Ovary (tissue), 3 donors: ENCODE data around the gene NDOR1.

ENCODE experiments used
- POLR2A ChIP-seq: fragments of 450-650 bp; IDR thresholded peaks from one replicate; pipeline ENCODE4 v1.6.1; 2017; ENCODE audit warnings: antibody characterized with exemption, mild to moderate bottlenecking, moderate library complexity
- TF ChIP-seq, protein P1 (sequence below), 3 donors: fragments of 450-650 bp in 2 of 3; fragments of 200-600 bp in 1 of 3; IDR thresholded peaks; one replicate each; pipeline versions ENCODE4 v1.5.1 to v1.8.0; 2016 to 2022; ENCODE audit warnings: antibody characterized with exemption in 3 of 3, mild to moderate bottlenecking in 1 of 3
- donor health status: DM: no; HTN: no; CAD: no.

DNA sequence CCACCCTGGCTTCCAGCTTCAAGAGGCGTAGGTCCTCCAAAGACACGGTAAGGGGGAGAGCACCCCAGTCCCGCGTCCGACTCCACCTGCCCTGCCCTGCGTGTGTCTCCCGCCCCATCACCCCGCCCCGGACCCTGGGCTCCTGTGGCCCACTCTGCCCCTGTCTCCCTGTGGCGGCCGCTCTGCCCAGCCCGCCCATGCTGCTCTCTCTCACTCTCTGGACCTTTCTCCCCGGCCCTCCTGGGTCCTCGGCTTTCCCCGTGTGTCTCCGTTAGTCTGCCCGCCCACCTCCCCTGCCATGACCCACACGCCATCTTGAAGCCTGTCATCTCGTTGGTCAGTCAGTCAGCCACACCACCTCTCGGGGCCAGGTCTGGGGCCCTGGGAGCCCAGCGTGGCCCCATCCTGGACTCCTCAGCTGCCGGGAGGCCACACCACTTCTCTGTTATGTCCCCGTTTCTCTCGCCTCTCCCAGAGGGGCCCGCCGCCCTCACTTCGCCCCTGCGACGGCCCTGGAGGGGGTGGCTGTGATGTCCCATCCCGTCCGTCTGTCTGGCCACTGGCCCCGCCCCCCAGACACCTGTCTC is 40.2 kb upstream of the NDOR1 start:
- TF ChIP-seq, protein P1, sequence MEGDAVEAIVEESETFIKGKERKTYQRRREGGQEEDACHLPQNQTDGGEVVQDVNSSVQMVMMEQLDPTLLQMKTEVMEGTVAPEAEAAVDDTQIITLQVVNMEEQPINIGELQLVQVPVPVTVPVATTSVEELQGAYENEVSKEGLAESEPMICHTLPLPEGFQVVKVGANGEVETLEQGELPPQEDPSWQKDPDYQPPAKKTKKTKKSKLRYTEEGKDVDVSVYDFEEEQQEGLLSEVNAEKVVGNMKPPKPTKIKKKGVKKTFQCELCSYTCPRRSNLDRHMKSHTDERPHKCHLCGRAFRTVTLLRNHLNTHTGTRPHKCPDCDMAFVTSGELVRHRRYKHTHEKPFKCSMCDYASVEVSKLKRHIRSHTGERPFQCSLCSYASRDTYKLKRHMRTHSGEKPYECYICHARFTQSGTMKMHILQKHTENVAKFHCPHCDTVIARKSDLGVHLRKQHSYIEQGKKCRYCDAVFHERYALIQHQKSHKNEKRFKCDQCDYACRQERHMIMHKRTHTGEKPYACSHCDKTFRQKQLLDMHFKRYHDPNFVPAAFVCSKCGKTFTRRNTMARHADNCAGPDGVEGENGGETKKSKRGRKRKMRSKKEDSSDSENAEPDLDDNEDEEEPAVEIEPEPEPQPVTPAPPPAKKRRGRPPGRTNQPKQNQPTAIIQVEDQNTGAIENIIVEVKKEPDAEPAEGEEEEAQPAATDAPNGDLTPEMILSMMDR (IDR thresholded peaks at IDR 0.05) = no peak
- no peak for TF ChIP-seq POLR2A
